ENCODE data around the gene PRKAA1.

DNA sequence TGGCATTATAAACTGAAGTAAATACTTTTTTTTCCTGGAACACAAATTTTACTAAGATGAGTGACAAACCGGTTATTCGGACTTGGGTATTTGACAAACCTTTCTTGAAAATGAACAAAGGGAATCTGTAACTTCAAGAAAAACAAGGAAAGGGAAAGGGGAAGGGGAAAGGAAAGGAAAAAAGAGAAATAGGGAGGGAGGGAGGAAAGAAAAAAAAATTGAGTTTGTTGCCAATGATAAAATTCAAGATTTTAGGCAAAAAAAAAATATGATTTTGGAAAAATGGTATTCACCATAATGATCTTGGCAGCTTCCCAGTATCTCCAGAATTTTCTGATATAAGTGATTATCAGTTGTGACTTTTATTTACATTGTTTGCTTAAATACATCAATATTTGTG lies 40.8 kb downstream of the PRKAA1 start:
- TF ChIP-seq CTCF (IDR thresholded peaks at IDR 0.05; ENCODE audit: insufficient read depth, low read length, poor library complexity, severe bottlenecking) (no peak), EZH2phosphoT487 (conservative IDR thresholded peaks at IDR 0.05; ENCODE audit: low read length) (no peak)

All from SU-DHL-6 (cell line).